Transverse colon (tissue), 4 donors: ENCODE measurements around the gene NXPE4.

Experiments
- CTCF ChIP-seq, 5 experiments: fragments of 200-600 bp in 3 of 5; fragments of 450-650 bp in 2 of 5; sonication (generic) in 3 of 5; IDR thresholded peaks; 1 replicate in 2 of 5; 2 replicates in 3 of 5; pipeline ENCODE4 v1.5.1; 2016 to 2017; ENCODE audit warnings: antibody characterized with exemption in 5 of 5, inconsistent platforms in 3 of 5, mild to moderate bottlenecking in 2 of 5, moderate library complexity in 1 of 5
- POLR2A ChIP-seq: fragments of 450-650 bp; IDR thresholded peaks from one replicate; pipeline ENCODE4 v1.6.1; 2016; ENCODE audit warnings: antibody characterized with exemption, mild to moderate bottlenecking, moderate library complexity
- POLR2AphosphoS5 ChIP-seq, 3 donors: sonication (generic); formaldehyde crosslinking; IDR thresholded peaks; one replicate each; pipeline ENCODE4 v1.6.1; 2016; ENCODE audit warnings: antibody characterized with exemption in 3 of 3

GRCh38 chr11:114598461-114598860, 2.9 kb upstream of the NXPE4 start:
- TF ChIP-seq CTCF (IDR thresholded peaks at IDR 0.05) (no peak), POLR2AphosphoS5 (IDR thresholded peaks at IDR 0.05) (no peak), POLR2A (no peak)
